Fibroblast of lung (primary cell): Measurements from ENCODE around the gene DNAJC6.

ENCODE experiments used
- CTCF ChIP-seq, 2 donors: IDR thresholded peaks in 1 of 2; conservative IDR thresholded peaks in 1 of 2; 1 replicate in 1 of 2; 2 replicates in 1 of 2; pipeline ENCODE4 v1.5.1; 2011 to 2012; ENCODE audit warnings: low read length in 2 of 2, control low read depth in 1 of 2, inconsistent platforms in 1 of 2, low read depth in 1 of 2, mild to moderate bottlenecking in 1 of 2
- EZH2 ChIP-seq: IDR thresholded peaks from 2 replicates; pipeline ENCODE4 v1.5.1; 2012; ENCODE audit warnings: low read length, control low read depth, mild to moderate bottlenecking; ENCODE audit errors: missing control alignments

GRCh38 chr1:65263286-65263685 lies 46.1 kb upstream of the DNAJC6 start:
- TF ChIP-seq CTCF (conservative IDR thresholded peaks at IDR 0.05 in 1 of 2, IDR thresholded peaks at IDR 0.05 in 1 of 2; ENCODE audit: low read depth in 1 of 2, low read length in 2 of 2) (no peak), EZH2 (no peak)
